GM06990 (cell line): ENCODE measurements around the gene GLO1.

Experiments
- DNase-seq: peaks from one replicate; pipeline ENCODE4 v3.0.0-alpha.2; 2011; ENCODE audit not compliant: insufficient read length; ENCODE audit errors: extremely low read depth
- H3K27me3 ChIP-seq: replicated peaks from 2 replicates; pipeline ENCODE4 v1.6.0; 2011; ENCODE audit warnings: low read length; ENCODE audit not compliant: control insufficient read depth, insufficient read depth
- H3K36me3 ChIP-seq: 2 replicates; pipeline ENCODE4 v1.5.1; 2011; ENCODE audit warnings: low read length; ENCODE audit not compliant: control insufficient read depth, insufficient read depth
- H3K4me3 ChIP-seq: replicated peaks from 2 replicates; pipeline ENCODE4 v1.5.1; 2011; ENCODE audit warnings: low read depth, mild to moderate bottlenecking, control low read depth, low read length
- TF ChIP-seq, protein P1 (sequence below): IDR thresholded peaks from 2 replicates; pipeline ENCODE4 v1.5.1; 2011; ENCODE audit warnings: low read length, control low read depth, mild to moderate bottlenecking, inconsistent platforms; ENCODE audit not compliant: insufficient read depth, poor library complexity, severe bottlenecking

Gene GLO1

DNA sequence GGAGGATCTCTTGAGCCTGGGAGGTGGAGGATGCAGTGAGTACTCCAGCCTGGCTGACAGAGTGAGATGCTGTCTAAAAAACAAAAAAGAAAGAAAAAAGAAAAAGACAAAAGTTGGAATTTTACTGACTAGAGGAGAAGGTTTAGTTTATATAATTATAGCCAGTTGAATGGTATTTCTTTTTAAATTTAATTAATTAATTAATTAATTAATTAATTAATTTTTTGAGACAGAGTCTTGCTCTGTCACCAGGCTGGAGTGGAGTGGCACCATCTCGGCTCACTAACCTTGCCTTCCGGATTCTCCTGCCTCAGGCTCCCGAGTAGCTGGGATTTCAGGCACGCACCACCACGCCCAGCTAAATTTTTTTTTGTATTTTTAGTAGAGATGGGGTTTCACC, 20.8 kb upstream of the GLO1 start:
- TF ChIP-seq, protein P1, sequence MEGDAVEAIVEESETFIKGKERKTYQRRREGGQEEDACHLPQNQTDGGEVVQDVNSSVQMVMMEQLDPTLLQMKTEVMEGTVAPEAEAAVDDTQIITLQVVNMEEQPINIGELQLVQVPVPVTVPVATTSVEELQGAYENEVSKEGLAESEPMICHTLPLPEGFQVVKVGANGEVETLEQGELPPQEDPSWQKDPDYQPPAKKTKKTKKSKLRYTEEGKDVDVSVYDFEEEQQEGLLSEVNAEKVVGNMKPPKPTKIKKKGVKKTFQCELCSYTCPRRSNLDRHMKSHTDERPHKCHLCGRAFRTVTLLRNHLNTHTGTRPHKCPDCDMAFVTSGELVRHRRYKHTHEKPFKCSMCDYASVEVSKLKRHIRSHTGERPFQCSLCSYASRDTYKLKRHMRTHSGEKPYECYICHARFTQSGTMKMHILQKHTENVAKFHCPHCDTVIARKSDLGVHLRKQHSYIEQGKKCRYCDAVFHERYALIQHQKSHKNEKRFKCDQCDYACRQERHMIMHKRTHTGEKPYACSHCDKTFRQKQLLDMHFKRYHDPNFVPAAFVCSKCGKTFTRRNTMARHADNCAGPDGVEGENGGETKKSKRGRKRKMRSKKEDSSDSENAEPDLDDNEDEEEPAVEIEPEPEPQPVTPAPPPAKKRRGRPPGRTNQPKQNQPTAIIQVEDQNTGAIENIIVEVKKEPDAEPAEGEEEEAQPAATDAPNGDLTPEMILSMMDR, result no peak
- Histone ChIP-seq H3K27me3 (no peaks in the 10 kb centered on the region), H3K36me3 (no peaks in the 10 kb centered on the region), H3K4me3 (no peak overlapping the region)
- DNase-seq, result no peak

DNA sequence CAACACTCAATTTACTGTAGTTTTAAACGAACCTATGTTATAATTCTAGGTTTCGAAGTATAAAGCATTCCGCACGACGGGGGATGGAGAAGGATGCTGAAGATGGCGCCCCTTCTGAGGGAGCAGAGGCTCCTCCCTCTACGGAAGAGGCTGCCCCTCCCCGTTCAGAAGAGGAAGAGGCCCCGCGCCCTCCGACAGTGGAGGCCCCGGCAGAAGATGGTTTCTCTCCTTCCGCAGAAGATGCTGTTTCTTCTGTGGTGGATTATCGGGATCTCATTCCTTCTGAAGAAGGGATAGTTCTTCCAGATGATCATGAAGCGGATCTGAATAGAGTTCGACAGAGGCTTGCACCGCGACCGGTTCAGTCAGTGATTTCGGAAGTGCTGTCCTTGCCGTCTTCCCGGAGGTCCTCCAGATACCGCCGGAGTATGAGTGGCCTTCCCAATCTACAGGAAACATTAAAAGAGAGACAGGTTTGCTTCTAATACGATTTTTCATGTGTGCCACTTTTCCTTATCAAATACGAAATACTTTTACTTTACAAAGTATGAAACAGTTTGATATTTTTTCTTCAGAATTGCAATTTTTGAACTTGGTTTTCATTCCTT, 19.9 kb upstream of the GLO1 start:
- H3K4me3 ChIP-seq, result no peak overlapping the region
- TF ChIP-seq, protein P1, result no peak
- no peak for DNase-seq
- no peaks in the 10 kb centered on the region for H3K36me3 ChIP-seq
- no peaks in the 10 kb centered on the region for H3K27me3 ChIP-seq

DNA sequence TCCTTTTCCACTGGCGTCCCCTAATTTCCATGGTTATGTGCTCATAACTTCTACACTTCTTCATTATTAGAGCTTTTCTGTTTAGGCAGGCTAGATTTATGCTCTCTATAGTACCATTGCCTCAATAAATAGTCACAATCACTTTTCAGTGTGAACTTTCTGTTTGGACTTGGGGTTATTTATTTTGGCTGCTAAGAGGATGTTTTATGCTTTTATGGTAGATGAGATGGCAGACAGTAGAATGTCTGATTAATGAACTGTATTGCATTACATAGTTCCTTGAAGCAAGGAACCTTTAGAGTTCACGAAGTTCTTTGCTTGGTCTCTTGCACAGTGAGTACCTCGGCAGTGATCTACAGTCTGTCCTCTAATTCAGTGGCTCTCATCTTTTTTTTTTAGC, 19.1 kb upstream of the GLO1 start:
- Histone ChIP-seq H3K4me3 (no peak overlapping the region), H3K36me3 (no peaks in the 10 kb centered on the region), H3K27me3 (no peaks in the 10 kb centered on the region)
- TF ChIP-seq, protein P1, result no peak
- DNase-seq, result no peak

DNA sequence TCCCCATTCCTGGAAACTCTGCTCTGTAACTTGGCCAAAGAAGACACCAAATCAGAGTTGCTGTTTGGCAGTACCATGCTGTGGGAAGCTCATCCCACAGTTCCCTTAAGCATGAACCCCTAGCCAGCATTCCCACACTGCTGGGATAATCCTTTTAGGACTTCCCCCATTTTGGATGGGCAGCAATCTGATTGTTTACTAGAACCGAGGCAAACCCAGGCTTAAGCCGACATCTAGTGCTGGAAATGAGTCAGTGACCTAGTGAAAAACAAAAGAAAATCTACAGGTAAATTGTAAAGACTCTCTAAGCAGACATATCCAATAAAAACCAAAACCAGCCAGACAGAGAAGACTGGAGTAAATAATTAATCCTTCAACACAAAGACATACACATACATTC, 17.4 kb upstream of the GLO1 start:
- no peaks in the 10 kb centered on the region for H3K36me3 ChIP-seq
- H3K4me3 ChIP-seq, result no peak overlapping the region
- no peak for DNase-seq
- TF ChIP-seq, protein P1, result peak; percentile 16
- no peaks in the 10 kb centered on the region for H3K27me3 ChIP-seq

DNA sequence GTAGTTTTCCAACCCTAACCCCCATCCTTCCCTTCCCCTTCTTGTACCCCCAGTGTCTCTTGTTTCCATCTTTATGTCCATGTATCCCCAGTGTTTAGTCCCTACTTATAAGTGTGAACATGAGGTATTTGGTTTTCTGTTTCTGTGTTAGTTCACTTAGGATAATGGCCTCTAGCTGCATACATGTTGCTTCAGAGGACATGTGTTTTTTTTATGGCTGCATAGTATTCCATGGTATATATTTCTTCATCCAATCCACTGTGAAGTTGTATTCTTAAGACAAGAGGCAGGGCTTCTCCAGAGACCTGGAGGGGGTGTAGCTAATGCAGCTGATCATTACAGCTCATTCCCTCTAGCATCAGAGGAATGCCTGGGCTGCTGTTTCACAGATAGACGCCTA, 16.4 kb upstream of the GLO1 start:
- TF ChIP-seq, protein P1, result no peak
- Histone ChIP-seq H3K36me3 (no peaks in the 10 kb centered on the region), H3K4me3 (no peak overlapping the region), H3K27me3 (no peaks in the 10 kb centered on the region; the same call in 1 of the 2 replicates)
- no peak for DNase-seq

DNA sequence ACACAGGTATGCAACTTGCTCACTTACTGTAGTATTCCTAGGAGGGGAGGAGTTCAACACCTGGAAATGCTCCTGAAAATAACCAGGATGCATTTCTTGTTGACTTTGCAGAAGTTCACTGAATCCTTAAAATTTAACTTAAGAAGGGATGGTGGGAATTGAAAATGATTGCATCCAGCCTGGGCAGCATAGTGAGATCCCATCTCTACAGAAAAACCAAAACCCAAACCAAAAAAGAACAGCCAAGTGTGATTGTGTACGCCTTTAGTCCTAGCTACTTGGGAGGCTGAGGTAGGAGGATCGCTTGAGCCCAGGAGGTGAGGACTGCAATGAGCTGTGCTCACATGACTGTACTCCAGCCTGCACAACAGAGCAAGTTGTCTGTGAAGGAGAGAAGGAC, 13.9 kb upstream of the GLO1 start:
- no peak for DNase-seq
- TF ChIP-seq, protein P1, result no peak
- Histone ChIP-seq H3K27me3 (no peaks in the 10 kb centered on the region; the same call in 1 of the 2 replicates), H3K4me3 (no peak overlapping the region), H3K36me3 (no peaks in the 10 kb centered on the region)
